ENCODE results near the gene OTOR. TPM values are rescaled to one million over a fixed set of nuclear protein-coding genes. Genes with fewer than 3 reads are reported as not detected.

OTOR gene
- total RNA-seq, 1 donor from 2014 or later = not detected

DNA sequence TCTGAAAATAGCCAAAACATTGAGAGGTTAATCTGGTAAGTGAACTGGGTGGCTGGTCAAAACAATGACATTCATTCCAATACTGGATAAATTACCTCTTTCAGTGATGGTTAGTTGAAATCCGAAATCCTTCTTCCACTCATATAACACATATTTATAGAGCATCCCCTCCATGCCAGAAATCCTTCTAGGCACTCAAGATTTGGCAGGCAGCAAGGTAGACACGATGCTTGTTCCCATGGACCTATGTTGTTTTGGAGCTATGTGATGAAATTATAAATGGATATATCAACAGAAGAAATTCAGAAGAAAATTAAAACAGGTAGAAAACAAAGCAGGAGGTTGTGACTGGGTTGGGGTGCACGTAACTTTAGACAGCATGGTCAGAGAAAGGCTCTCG, 44.6 kb upstream of the OTOR start:
- Histone ChIP-seq H3F3A (ENCODE audit: low read depth) (no peaks in the 10 kb centered on the region), H4K20me1 (ENCODE audit: low read depth) (no peaks in the 10 kb centered on the region), H3K9ac (no peak overlapping the region), H3K9me3 (ENCODE audit: low read depth) (no peaks in the 10 kb centered on the region), H3K4me1 (no peaks in the 10 kb centered on the region), H3K79me2 (ENCODE audit: low read depth) (no peaks in the 10 kb centered on the region), H3K4me2 (no peak overlapping the region), H2AFZ (replicated peaks) (no peak overlapping the region), H3K36me3 (no peaks in the 10 kb centered on the region), H3K4me3 (no peak overlapping the region), H3K27ac (no peak overlapping the region), H3K27me3 (no peaks in the 10 kb centered on the region)
- Mint-ChIP-seq H3K9me3 (peaks cover 20% of the 10 kb centered on the region), H3K4me1 (no peaks in the 10 kb centered on the region), H3K36me3 (no peaks in the 10 kb centered on the region), H3K4me3 (no peak overlapping the region), H3K27ac (no peak overlapping the region), H3K27me3 (ENCODE audit: insufficient read depth, low read depth) (peaks cover 6% of the 10 kb centered on the region)
- TF ChIP-seq, protein P1, sequence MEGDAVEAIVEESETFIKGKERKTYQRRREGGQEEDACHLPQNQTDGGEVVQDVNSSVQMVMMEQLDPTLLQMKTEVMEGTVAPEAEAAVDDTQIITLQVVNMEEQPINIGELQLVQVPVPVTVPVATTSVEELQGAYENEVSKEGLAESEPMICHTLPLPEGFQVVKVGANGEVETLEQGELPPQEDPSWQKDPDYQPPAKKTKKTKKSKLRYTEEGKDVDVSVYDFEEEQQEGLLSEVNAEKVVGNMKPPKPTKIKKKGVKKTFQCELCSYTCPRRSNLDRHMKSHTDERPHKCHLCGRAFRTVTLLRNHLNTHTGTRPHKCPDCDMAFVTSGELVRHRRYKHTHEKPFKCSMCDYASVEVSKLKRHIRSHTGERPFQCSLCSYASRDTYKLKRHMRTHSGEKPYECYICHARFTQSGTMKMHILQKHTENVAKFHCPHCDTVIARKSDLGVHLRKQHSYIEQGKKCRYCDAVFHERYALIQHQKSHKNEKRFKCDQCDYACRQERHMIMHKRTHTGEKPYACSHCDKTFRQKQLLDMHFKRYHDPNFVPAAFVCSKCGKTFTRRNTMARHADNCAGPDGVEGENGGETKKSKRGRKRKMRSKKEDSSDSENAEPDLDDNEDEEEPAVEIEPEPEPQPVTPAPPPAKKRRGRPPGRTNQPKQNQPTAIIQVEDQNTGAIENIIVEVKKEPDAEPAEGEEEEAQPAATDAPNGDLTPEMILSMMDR (IDR thresholded peaks at IDR 0.05) = no peak
- no peak for TF ChIP-seq EZH2phosphoT487 (IDR thresholded peaks at IDR 0.05)
- no peak for TF ChIP-seq EZH2 (IDR thresholded peaks at IDR 0.05)
- DNase-seq (ENCODE audit: low spot score) = no peak

DNA sequence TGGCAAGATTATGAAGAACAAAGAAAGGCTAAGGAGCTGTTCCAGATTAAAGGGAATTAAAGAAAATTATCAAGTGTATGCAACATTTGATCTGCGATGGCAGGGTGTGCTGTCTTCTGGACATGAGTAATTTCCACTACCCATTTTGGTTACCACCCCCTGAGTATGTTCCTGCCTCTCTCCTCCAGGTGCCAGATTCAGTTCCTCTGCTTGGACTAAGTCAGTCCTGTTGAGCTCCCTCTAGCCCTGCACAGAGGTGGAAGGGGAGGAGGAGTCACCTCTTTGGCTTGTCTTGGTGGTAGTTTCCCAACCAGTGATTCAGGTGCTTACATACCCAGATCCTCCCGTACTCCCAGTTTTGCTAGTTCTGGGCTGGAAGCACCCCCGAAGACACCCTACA, 40.5 kb upstream of the OTOR start:
- H3K4me2 ChIP-seq = no peak overlapping the region
- no peak for DNase-seq (ENCODE audit: low spot score)
- no peaks in the 10 kb centered on the region for H3K4me1 ChIP-seq
- H3K36me3 Mint-ChIP-seq = no peaks in the 10 kb centered on the region
- no peak overlapping the region for H3K9ac ChIP-seq
- H3K27me3 Mint-ChIP-seq (ENCODE audit: insufficient read depth, low read depth) = peaks cover 3% of the 10 kb centered on the region
- H4K20me1 ChIP-seq (ENCODE audit: low read depth) = no peaks in the 10 kb centered on the region
- H2AFZ ChIP-seq (replicated peaks) = no peak overlapping the region
- H3K9me3 ChIP-seq (ENCODE audit: low read depth) = no peaks in the 10 kb centered on the region
- H3K4me1 Mint-ChIP-seq = peaks cover 3% of the 10 kb centered on the region
- H3K27ac ChIP-seq = no peak overlapping the region
- no peaks in the 10 kb centered on the region for H3K36me3 ChIP-seq
- TF ChIP-seq, protein P1 (IDR thresholded peaks at IDR 0.05) = no peak
- TF ChIP-seq EZH2phosphoT487 (IDR thresholded peaks at IDR 0.05) = no peak
- no peak for TF ChIP-seq EZH2 (IDR thresholded peaks at IDR 0.05)
- no peak overlapping the region for H3K27ac Mint-ChIP-seq
- no peak overlapping the region for H3K4me3 ChIP-seq
- H3F3A ChIP-seq (ENCODE audit: low read depth) = no peaks in the 10 kb centered on the region
- no peaks in the 10 kb centered on the region for H3K79me2 ChIP-seq (ENCODE audit: low read depth)
- H3K27me3 ChIP-seq = no peaks in the 10 kb centered on the region
- no peak overlapping the region for H3K4me3 Mint-ChIP-seq
- peaks cover 20% of the 10 kb centered on the region for H3K9me3 Mint-ChIP-seq

DNA sequence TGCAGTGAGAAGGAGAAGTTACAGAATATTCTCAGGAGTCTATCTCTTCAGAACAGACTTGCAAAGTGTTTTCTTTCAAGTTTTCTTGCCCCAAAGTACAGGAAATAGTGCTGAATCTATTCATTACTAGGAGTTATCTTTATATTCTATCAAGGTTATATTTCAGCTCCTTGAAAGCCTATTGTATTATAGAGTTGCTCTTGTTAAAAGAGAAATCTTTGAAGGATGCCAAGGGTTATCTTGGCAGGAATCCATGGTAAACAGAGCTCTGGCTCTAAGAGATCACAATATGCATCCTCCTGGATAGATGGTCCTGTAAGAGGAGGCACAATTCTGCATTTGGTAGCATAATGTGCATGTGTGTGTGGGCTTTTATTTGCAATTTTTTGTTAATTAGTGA, 39.6 kb upstream of the OTOR start:
- Histone ChIP-seq H3K9me3 (ENCODE audit: low read depth) (no peaks in the 10 kb centered on the region), H3K9ac (no peak overlapping the region), H3K4me3 (no peak overlapping the region), H3F3A (ENCODE audit: low read depth) (no peaks in the 10 kb centered on the region), H3K27ac (no peak overlapping the region), H3K4me1 (no peaks in the 10 kb centered on the region), H2AFZ (replicated peaks) (no peak overlapping the region), H3K79me2 (ENCODE audit: low read depth) (no peaks in the 10 kb centered on the region), H3K36me3 (no peaks in the 10 kb centered on the region), H4K20me1 (ENCODE audit: low read depth) (no peaks in the 10 kb centered on the region), H3K27me3 (no peaks in the 10 kb centered on the region), H3K4me2 (no peak overlapping the region)
- Mint-ChIP-seq H3K9me3 (peaks cover 20% of the 10 kb centered on the region), H3K27ac (no peak overlapping the region), H3K4me3 (no peak overlapping the region), H3K27me3 (ENCODE audit: insufficient read depth, low read depth) (peaks cover under 1% of the 10 kb centered on the region), H3K4me1 (peaks cover 3% of the 10 kb centered on the region), H3K36me3 (no peaks in the 10 kb centered on the region)
- TF ChIP-seq, protein P1 (IDR thresholded peaks at IDR 0.05) = no peak
- TF ChIP-seq EZH2 (IDR thresholded peaks at IDR 0.05) = no peak
- TF ChIP-seq EZH2phosphoT487 (IDR thresholded peaks at IDR 0.05) = no peak
- no peak for DNase-seq (ENCODE audit: low spot score)

All from neural progenitor cell (in vitro differentiated cells).